Mesenchymal stem cell (in vitro differentiated cells and primary cell): ENCODE measurements around the gene GALNT18.

ENCODE experiments used
- DNase-seq: peaks from one replicate; pipeline ENCODE4 v3.0.0-alpha.2; 2013
- H2AFZ ChIP-seq: one replicate; pipeline ENCODE4 v1.6.1; 2013; ENCODE audit warnings: low read depth, mild to moderate bottlenecking, control low read depth, inconsistent platforms, low read length, moderate library complexity
- H2AK5ac ChIP-seq: 2 replicates; pipeline ENCODE4 v1.6.1; 2013; ENCODE audit warnings: low read length, moderate library complexity, mild to moderate bottlenecking, inconsistent platforms; ENCODE audit not compliant: severe bottlenecking
- H2BK120ac ChIP-seq: one replicate; pipeline ENCODE4 v1.6.1; 2013; ENCODE audit warnings: low read depth, mild to moderate bottlenecking, inconsistent platforms, low read length, moderate library complexity
- H2BK12ac ChIP-seq, 2 experiments: one replicate each; pipeline ENCODE4 v1.6.1; 2013; ENCODE audit warnings: inconsistent platforms in 2 of 2, low read length in 2 of 2, mild to moderate bottlenecking in 2 of 2, moderate library complexity in 2 of 2, control low read depth in 1 of 2
- H2BK15ac ChIP-seq: one replicate; pipeline ENCODE4 v1.6.1; 2013; ENCODE audit warnings: mild to moderate bottlenecking, low read depth, inconsistent platforms; ENCODE audit not compliant: poor library complexity, severe bottlenecking
- H2BK5ac ChIP-seq: 2 replicates; pipeline ENCODE4 v1.6.1; 2013; ENCODE audit warnings: low read depth, mild to moderate bottlenecking, low read length, control low read depth, inconsistent platforms; ENCODE audit not compliant: poor library complexity, severe bottlenecking
- H3K14ac ChIP-seq, 2 experiments: one replicate each; pipeline ENCODE4 v1.6.1; 2013; ENCODE audit warnings: inconsistent platforms in 2 of 2, low read length in 2 of 2, control low read depth in 1 of 2, mild to moderate bottlenecking in 1 of 2, moderate library complexity in 1 of 2
- H3K18ac ChIP-seq, 2 experiments: one replicate each; pipeline ENCODE4 v1.6.1; 2013; ENCODE audit warnings: inconsistent platforms in 2 of 2, low read length in 2 of 2, control low read depth in 1 of 2, low read depth in 1 of 2, mild to moderate bottlenecking in 1 of 2
- H3K23ac ChIP-seq, 2 experiments: one replicate each; pipeline ENCODE4 v1.6.1; 2013; ENCODE audit warnings: inconsistent platforms in 2 of 2, low read length in 2 of 2, mild to moderate bottlenecking in 2 of 2, moderate library complexity in 2 of 2, control low read depth in 1 of 2
- H3K27ac ChIP-seq: 2 replicates; pipeline ENCODE4 v1.5.1; 2013; ENCODE audit warnings: mild to moderate bottlenecking, moderate library complexity, low read length, control low read depth, inconsistent platforms; ENCODE audit not compliant: poor library complexity, severe bottlenecking
- H3K27me3 ChIP-seq, 2 experiments: 2 replicates each; pipeline versions ENCODE4 v1.6.1 to v1.7.0; 2013; ENCODE audit warnings: low read length in 2 of 2, mild to moderate bottlenecking in 2 of 2, moderate library complexity in 2 of 2, control low read depth in 1 of 2, inconsistent platforms in 1 of 2; ENCODE audit not compliant: control insufficient read depth in 1 of 2, insufficient read depth in 1 of 2
- H3K36me3 ChIP-seq, 2 experiments: 2 replicates each; pipeline versions ENCODE4 v1.6.1 to v1.7.0; 2013; ENCODE audit warnings: low read length in 2 of 2, control low read depth in 1 of 2, inconsistent platforms in 1 of 2, low read depth in 1 of 2, mild to moderate bottlenecking in 1 of 2; ENCODE audit not compliant: insufficient read depth in 2 of 2, control insufficient read depth in 1 of 2
- H3K4ac ChIP-seq, 2 experiments: one replicate each; pipeline ENCODE4 v1.6.1; 2013; ENCODE audit warnings: inconsistent platforms in 2 of 2, low read length in 2 of 2, mild to moderate bottlenecking in 2 of 2, moderate library complexity in 2 of 2, control low read depth in 1 of 2, low read depth in 1 of 2
- H3K4me1 ChIP-seq: 2 replicates; pipeline ENCODE4 v1.6.1; 2013; ENCODE audit warnings: low read depth, low read length, control low read depth; ENCODE audit not compliant: control insufficient read depth, insufficient read depth
- H3K4me2 ChIP-seq: 2 replicates; pipeline ENCODE4 v1.6.1; 2013; ENCODE audit warnings: low read length, mild to moderate bottlenecking, inconsistent platforms; ENCODE audit not compliant: poor library complexity, severe bottlenecking
- H3K4me3 ChIP-seq, 2 experiments: 2 replicates each; pipeline versions ENCODE4 v1.5.1 to v1.7.0; 2013; ENCODE audit warnings: low read length in 2 of 2, mild to moderate bottlenecking in 2 of 2, control low read depth in 1 of 2, low read depth in 1 of 2; ENCODE audit not compliant: insufficient read depth in 1 of 2
- H3K79me1 ChIP-seq: replicated peaks from 2 replicates; pipeline ENCODE4 v1.6.1; 2013; ENCODE audit warnings: mild to moderate bottlenecking, control low read depth, low read length, inconsistent platforms; ENCODE audit not compliant: poor library complexity, severe bottlenecking
- H3K9ac ChIP-seq: 2 replicates; pipeline ENCODE4 v1.7.0; 2013; ENCODE audit warnings: mild to moderate bottlenecking, low read length, moderate library complexity
- H3K9me3 ChIP-seq: 2 replicates; pipeline ENCODE4 v1.7.0; 2013; ENCODE audit warnings: mild to moderate bottlenecking, low read length; ENCODE audit not compliant: control insufficient read depth
- H4K8ac ChIP-seq: one replicate; pipeline ENCODE4 v1.6.1; 2013; ENCODE audit warnings: inconsistent platforms, mild to moderate bottlenecking, low read length, moderate library complexity
- H4K91ac ChIP-seq: one replicate; pipeline ENCODE4 v1.6.1; 2013; ENCODE audit warnings: mild to moderate bottlenecking, low read length, inconsistent platforms
- WGBS: methylation state at CpG from one replicate; pipeline ENCODE4 v1.1.7; 2013; ENCODE audit warnings: mixed read lengths; 5-methylcytosine and 5-hydroxymethylcytosine counted together

Gene GALNT18

GRCh38 chr11:11505190-11505589, 116.6 kb downstream of the GALNT18 start:
- H2BK15ac ChIP-seq, result no peak overlapping the region

GRCh38 chr11:11504071-11504470, 117.7 kb downstream of the GALNT18 start:
- H3K27me3 ChIP-seq, result peaks cover 21 to 26% of the 10 kb centered on the region in 2 experiments
- no peak overlapping the region for H2BK5ac ChIP-seq
- no peak overlapping the region for H2AK5ac ChIP-seq
- no peaks in the 10 kb centered on the region for H3K79me1 ChIP-seq
- H4K91ac ChIP-seq, result no peak overlapping the region
- no peak for DNase-seq
- no peak overlapping the region for H2BK12ac ChIP-seq
- no peak overlapping the region for H2BK15ac ChIP-seq
- H2BK120ac ChIP-seq, result no peak overlapping the region
- no peaks in the 10 kb centered on the region for H3K9me3 ChIP-seq
- H3K18ac ChIP-seq, result no peak overlapping the region
- H3K4me1 ChIP-seq, result peaks cover 9% of the 10 kb centered on the region
- H4K8ac ChIP-seq, result no peak overlapping the region
- H3K36me3 ChIP-seq, result no peaks in the 10 kb centered on the region
- no peak overlapping the region for H3K23ac ChIP-seq
- no peak overlapping the region for H3K9ac ChIP-seq
- no peak overlapping the region for H3K14ac ChIP-seq
- H3K4ac ChIP-seq, result no peak overlapping the region
- no peak overlapping the region for H2AFZ ChIP-seq
- no peak overlapping the region for H3K4me3 ChIP-seq
- no peak overlapping the region for H3K4me2 ChIP-seq
- H3K27ac ChIP-seq, result no peak overlapping the region

More at GRCh38 chr11:11505190-11505589, 116.6 kb downstream of the GALNT18 start:
- Histone ChIP-seq H3K27ac (no peak overlapping the region), H3K4me2 (no peak overlapping the region), H4K8ac (no peak overlapping the region), H3K4me1 (peaks cover 9% of the 10 kb centered on the region), H3K14ac (no peak overlapping the region), H3K18ac (no peak overlapping the region), H4K91ac (no peak overlapping the region), H3K79me1 (no peaks in the 10 kb centered on the region), H3K4ac (no peak overlapping the region), H3K36me3 (no peaks in the 10 kb centered on the region), H2BK120ac (no peak overlapping the region), H2BK5ac (no peak overlapping the region), H3K27me3 (peaks cover 20 to 21% of the 10 kb centered on the region in 2 experiments), H3K9me3 (no peaks in the 10 kb centered on the region), H2AFZ (no peak overlapping the region), H2BK12ac (no peak overlapping the region), H3K9ac (no peak overlapping the region), H3K4me3 (no peak overlapping the region), H2AK5ac (no peak overlapping the region), H3K23ac (no peak overlapping the region)
- peak; percentile 4 for DNase-seq

- H3K4me2 ChIP-seq, result no peak overlapping the region
- H3K9ac ChIP-seq, result no peak overlapping the region
- no peak overlapping the region for H2AFZ ChIP-seq
- H3K27me3 ChIP-seq, result peaks cover 17 to 27% of the 10 kb centered on the region in 2 experiments
- no peak overlapping the region for H2BK15ac ChIP-seq
- no peaks in the 10 kb centered on the region for H3K36me3 ChIP-seq
- no peak overlapping the region for H3K14ac ChIP-seq
- DNase-seq, result peak; percentile 4
- no peak overlapping the region for H2BK12ac ChIP-seq
- whole genome bisulfite sequencing, result 44% methylated on average over 9 of the region's 9 CpGs
- H2BK5ac ChIP-seq, result no peak overlapping the region
- H2AK5ac ChIP-seq, result no peak overlapping the region
- H3K79me1 ChIP-seq, result no peaks in the 10 kb centered on the region
- H3K9me3 ChIP-seq, result no peaks in the 10 kb centered on the region
- H3K4me1 ChIP-seq, result peaks cover 9% of the 10 kb centered on the region
- H4K8ac ChIP-seq, result no peak overlapping the region
- H4K91ac ChIP-seq, result no peak overlapping the region
- H3K23ac ChIP-seq, result no peak overlapping the region
- no peak overlapping the region for H3K27ac ChIP-seq
- no peak overlapping the region for H3K18ac ChIP-seq
- no peak overlapping the region for H3K4ac ChIP-seq
- H2BK120ac ChIP-seq, result no peak overlapping the region
- H3K4me3 ChIP-seq, result no peak overlapping the region
Measured at GRCh38 chr11:11502263-11502861, 119.4 kb downstream of the GALNT18 start.

- H2BK5ac ChIP-seq, result no peak overlapping the region
- no peak overlapping the region for H2BK120ac ChIP-seq
- H3K9me3 ChIP-seq, result no peaks in the 10 kb centered on the region
- H3K4me1 ChIP-seq, result peaks cover 9% of the 10 kb centered on the region
- no peak overlapping the region for H2BK15ac ChIP-seq
- no peak overlapping the region for H2AK5ac ChIP-seq
- H2BK12ac ChIP-seq, result no peak overlapping the region
- H3K23ac ChIP-seq, result no peak overlapping the region
- H3K27ac ChIP-seq, result no peak overlapping the region
- no peak overlapping the region for H3K9ac ChIP-seq
- H3K79me1 ChIP-seq, result no peaks in the 10 kb centered on the region
- H3K4me3 ChIP-seq, result no peak overlapping the region
- no peak overlapping the region for H2AFZ ChIP-seq
- H3K36me3 ChIP-seq, result no peaks in the 10 kb centered on the region
- 82% methylated on average over 9 of the region's 9 CpGs for WGBS
- H4K8ac ChIP-seq, result no peak overlapping the region
- no peak overlapping the region for H3K14ac ChIP-seq
- no peak for DNase-seq
- no peak overlapping the region for H3K18ac ChIP-seq
- H3K4me2 ChIP-seq, result no peak overlapping the region
- H4K91ac ChIP-seq, result no peak overlapping the region
- H3K27me3 ChIP-seq, result peaks cover 16 to 28% of the 10 kb centered on the region in 2 experiments
- no peak overlapping the region for H3K4ac ChIP-seq
Measured at GRCh38 chr11:11501546-11502262, 120.1 kb downstream of the GALNT18 start.
